Smooth muscle cell (in vitro differentiated cells): ENCODE measurements around the gene GALNTL6. TPM values are rescaled to one million over a fixed set of nuclear protein-coding genes. Genes with fewer than 3 reads are reported as not detected.

Source experiments
- DNase-seq: peaks from one replicate; lab custom pipeline; 2025; ENCODE audit not compliant: unreplicated experiment; lab: John Stamatoyannopoulos, UW
- H2AFZ ChIP-seq: fragments of 200-600 bp; sonication (generic); 2 replicates; pipeline ENCODE4 v1.6.0; 2016; ENCODE audit warnings: antibody characterized with exemption, low read depth, mild to moderate bottlenecking
- H3F3A ChIP-seq: fragments of 200-600 bp; sonication (generic); 2 replicates; pipeline ENCODE4 v1.6.0; 2017; ENCODE audit warnings: antibody characterized with exemption, low read depth
- H3K27ac ChIP-seq: fragments of 200-600 bp; sonication (generic); 2 replicates; pipeline ENCODE4 v1.5.1; 2016; ENCODE audit warnings: low read depth, mild to moderate bottlenecking
- H3K27me3 ChIP-seq: fragments of 200-600 bp; sonication (generic); 2 replicates; pipeline ENCODE4 v1.6.1; 2016; ENCODE audit warnings: low read depth, mild to moderate bottlenecking
- H3K36me3 ChIP-seq: fragments of 200-600 bp; sonication (generic); 2 replicates; pipeline ENCODE4 v1.5.1; 2016; ENCODE audit warnings: low read depth
- H3K4me1 ChIP-seq: fragments of 200-600 bp; sonication (generic); 2 replicates; pipeline ENCODE4 v1.5.1; 2016; ENCODE audit warnings: low read depth
- H3K4me2 ChIP-seq: fragments of 200-600 bp; sonication (generic); 2 replicates; pipeline ENCODE4 v1.6.0; 2016; ENCODE audit warnings: mild to moderate bottlenecking
- H3K4me3 ChIP-seq: fragments of 200-600 bp; sonication (generic); 2 replicates; pipeline ENCODE4 v1.5.1; 2016; ENCODE audit warnings: mild to moderate bottlenecking
- H3K79me2 ChIP-seq: fragments of 200-600 bp; sonication (generic); 2 replicates; pipeline ENCODE4 v1.6.0; 2016; ENCODE audit warnings: low read depth, mild to moderate bottlenecking
- H3K9ac ChIP-seq: fragments of 200-600 bp; sonication (generic); 2 replicates; pipeline ENCODE4 v1.6.0; 2016; ENCODE audit warnings: low read depth
- H3K9me3 ChIP-seq: fragments of 200-600 bp; sonication (generic); replicated peaks from 2 replicates; pipeline ENCODE4 v1.5.1; 2016; ENCODE audit warnings: low read depth
- H4K20me1 ChIP-seq: fragments of 200-600 bp; sonication (generic); 2 replicates; pipeline ENCODE4 v1.6.0; 2016; ENCODE audit warnings: low read depth
- CTCF ChIP-seq: fragments of 200-600 bp; sonication (generic); IDR thresholded peaks from 2 replicates; pipeline ENCODE4 v1.5.1; 2017; ENCODE audit warnings: borderline replicate concordance, mild to moderate bottlenecking, antibody characterized with exemption; ENCODE audit not compliant: insufficient read depth, poor library complexity, severe bottlenecking
- WGBS: methylation state at CpG from one replicate; pipeline ENCODE4 v1.1.7; 2016; ENCODE audit warnings: low lambda C conversion rate; 5-methylcytosine and 5-hydroxymethylcytosine counted together
- polyA plus RNA-seq: library from polyadenylated mRNA; unstranded; fragments of >200 nt; fragmentation: Nextera tagmentation; extraction: Ambion mirVana; gene quantifications from 2 replicates; pipeline ENCODE4 v1.2.1, GENCODE V29; 2016
- total RNA-seq: library from RNA; depleted of rRNA; stranded (reverse); fragments of >200 nt; gene quantifications from 2 replicates; pipeline ENCODE4 v1.2.3, GENCODE V29; 2014

The GALNTL6 gene
- total and polyA plus RNA-seq, 2 experiments from 2014 or later: 0.18 to 1.3 TPM

GRCh38 chr4:172867835-172868234 is 1054.6 kb downstream of the GALNTL6 start:
- Histone ChIP-seq H3K4me2 (no peak overlapping the region), H3K9me3 (no peaks in the 10 kb centered on the region), H3K27ac (no peak overlapping the region), H3K36me3 (no peaks in the 10 kb centered on the region), H3K4me3 (no peak overlapping the region), H3K4me1 (no peaks in the 10 kb centered on the region), H2AFZ (no peak overlapping the region), H3F3A (no peaks in the 10 kb centered on the region), H3K27me3 (peaks cover 8% of the 10 kb centered on the region), H4K20me1 (no peaks in the 10 kb centered on the region), H3K9ac (no peak overlapping the region), H3K79me2 (no peaks in the 10 kb centered on the region)
- WGBS: 74% methylated on average over 2 of the region's 2 CpGs
- TF ChIP-seq CTCF: no peak
- no peak for DNase-seq

- Histone ChIP-seq H4K20me1 (no peaks in the 10 kb centered on the region), H3K27me3 (peaks cover 8% of the 10 kb centered on the region), H3K79me2 (no peaks in the 10 kb centered on the region), H3K4me2 (no peak overlapping the region), H3K36me3 (no peaks in the 10 kb centered on the region), H3K4me1 (no peaks in the 10 kb centered on the region), H3K9ac (no peak overlapping the region), H3K9me3 (no peaks in the 10 kb centered on the region), H3K4me3 (no peak overlapping the region), H2AFZ (no peak overlapping the region), H3F3A (no peaks in the 10 kb centered on the region), H3K27ac (no peak overlapping the region)
- 67% methylated on average over 1 of the region's 1 CpG for WGBS
- DNase-seq: no peak
- TF ChIP-seq CTCF: no peak
Observed at GRCh38 chr4:172868271-172868670, 1055.1 kb downstream of the GALNTL6 start.

- Histone ChIP-seq H4K20me1 (no peaks in the 10 kb centered on the region), H3K9ac (no peak overlapping the region), H3K79me2 (no peaks in the 10 kb centered on the region), H3K36me3 (no peaks in the 10 kb centered on the region), H3K27ac (no peak overlapping the region), H3K4me2 (no peak overlapping the region), H3K27me3 (peaks cover 8% of the 10 kb centered on the region), H2AFZ (no peak overlapping the region), H3K9me3 (no peaks in the 10 kb centered on the region), H3K4me3 (no peak overlapping the region), H3K4me1 (no peaks in the 10 kb centered on the region), H3F3A (no peaks in the 10 kb centered on the region)
- WGBS: 91% methylated on average over 1 of the region's 1 CpG
- DNase-seq: no peak
- no peak for TF ChIP-seq CTCF
Observed at GRCh38 chr4:172869621-172870268, 1056.5 kb downstream of the GALNTL6 start.

GRCh38 chr4:172871381-172871780 is 1058.2 kb downstream of the GALNTL6 start:
- Histone ChIP-seq H3F3A (no peaks in the 10 kb centered on the region), H3K4me2 (no peak overlapping the region), H3K4me3 (no peak overlapping the region), H3K4me1 (no peaks in the 10 kb centered on the region), H3K27ac (no peak overlapping the region), H3K36me3 (no peaks in the 10 kb centered on the region), H3K79me2 (no peaks in the 10 kb centered on the region), H3K9ac (no peak overlapping the region), H3K27me3 (peaks cover 8% of the 10 kb centered on the region), H4K20me1 (no peaks in the 10 kb centered on the region), H2AFZ (no peak overlapping the region), H3K9me3 (no peaks in the 10 kb centered on the region)
- TF ChIP-seq CTCF: no peak
- DNase-seq: no peak
